ENCODE data around the gene SPCS2. TPM values are rescaled to one million over a fixed set of nuclear protein-coding genes. Genes with fewer than 3 reads are reported as not detected.

Gene SPCS2
- total and polyA plus RNA-seq, 2 experiments from 2014 or later = 51.1 to 370 TPM

- Histone ChIP-seq H3K4me2 (ENCODE audit: unreplicated experiment) (no peak overlapping the region), H3F3A (ENCODE audit: insufficient read depth) (peaks cover 5% of the 10 kb centered on the region; the same call in 1 of the 2 replicates), H2AFZ (no peak overlapping the region), H3K4me1 (ENCODE audit: insufficient read depth) (peaks cover 7% of the 10 kb centered on the region; the same call in 1 of the 2 replicates), H3K27me3 (replicated peaks; ENCODE audit: insufficient read depth) (no peaks in the 10 kb centered on the region), H3K9ac (no peak overlapping the region), H3K9me3 (ENCODE audit: low read depth) (no peaks in the 10 kb centered on the region), H3K9me2 (ENCODE audit: insufficient read depth) (no peaks in the 10 kb centered on the region), H3K79me2 (ENCODE audit: insufficient read depth) (no peaks in the 10 kb centered on the region; the same call in 1 of the 2 replicates), H3K4me3 (no peak overlapping the region), H4K20me1 (ENCODE audit: insufficient read depth) (no peaks in the 10 kb centered on the region), H3K36me3 (ENCODE audit: low read depth) (no peaks in the 10 kb centered on the region), H3K27ac (no peak overlapping the region)
- no peak for DNase-seq
- 96 to 98% methylated on average over 5 of the region's 5 CpGs for WGBS, 2 experiments (ENCODE audit: low coverage in 1 of 2, low lambda C conversion rate in 2 of 2, missing lambda C conversion rate in 2 of 2)
- in situ Hi-C loops (cut with MboI) = no loop called here
- TF ChIP-seq EZH2phosphoT487 (IDR thresholded peaks at IDR 0.05; ENCODE audit: insufficient read depth, low read depth) (no peak), EZH2 (IDR thresholded peaks at IDR 0.05; ENCODE audit: insufficient read depth, poor library complexity, severe bottlenecking) (no peak)
These were observed 43.8 kb downstream of the SPCS2 start for GRCh38 chr11:74992852-74993251.

GRCh38 chr11:75000975-75001354, 51.9 kb downstream of the SPCS2 start:
- H3K4me2 ChIP-seq (ENCODE audit: unreplicated experiment) = no peak overlapping the region
- no peaks in the 10 kb centered on the region for H3K9me2 ChIP-seq (ENCODE audit: insufficient read depth)
- 60% methylated on average over 3 of the region's 3 CpGs for WGBS, 2 experiments (ENCODE audit: low coverage in 1 of 2, low lambda C conversion rate in 2 of 2, missing lambda C conversion rate in 2 of 2)
- no peaks in the 10 kb centered on the region for H3K4me1 ChIP-seq (ENCODE audit: insufficient read depth)
- TF ChIP-seq EZH2phosphoT487 (IDR thresholded peaks at IDR 0.05; ENCODE audit: insufficient read depth, low read depth) (no peak), EZH2 (IDR thresholded peaks at IDR 0.05; ENCODE audit: insufficient read depth, poor library complexity, severe bottlenecking) (no peak)
- H3K9me3 ChIP-seq (ENCODE audit: low read depth) = no peaks in the 10 kb centered on the region
- no peaks in the 10 kb centered on the region for H3F3A ChIP-seq (ENCODE audit: insufficient read depth)
- in situ Hi-C loops (cut with MboI) = no loop called here
- H2AFZ ChIP-seq = no peak overlapping the region
- H3K27ac ChIP-seq = no peak overlapping the region
- no peaks in the 10 kb centered on the region for H4K20me1 ChIP-seq (ENCODE audit: insufficient read depth)
- no peaks in the 10 kb centered on the region for H3K36me3 ChIP-seq (ENCODE audit: low read depth)
- H3K79me2 ChIP-seq (ENCODE audit: insufficient read depth) = no peaks in the 10 kb centered on the region
- H3K4me3 ChIP-seq = no peak overlapping the region
- H3K9ac ChIP-seq = no peak overlapping the region
- no peak for DNase-seq
- H3K27me3 ChIP-seq (replicated peaks; ENCODE audit: insufficient read depth) = no peaks in the 10 kb centered on the region

- H4K20me1 ChIP-seq (ENCODE audit: insufficient read depth) = no peaks in the 10 kb centered on the region
- no peaks in the 10 kb centered on the region for H3K4me1 ChIP-seq (ENCODE audit: insufficient read depth)
- H3K79me2 ChIP-seq (ENCODE audit: insufficient read depth) = no peaks in the 10 kb centered on the region
- in situ Hi-C loops (cut with MboI) = no loop called here
- H3K27me3 ChIP-seq (replicated peaks; ENCODE audit: insufficient read depth) = no peaks in the 10 kb centered on the region
- TF ChIP-seq EZH2phosphoT487 (IDR thresholded peaks at IDR 0.05; ENCODE audit: insufficient read depth, low read depth) (no peak), EZH2 (IDR thresholded peaks at IDR 0.05; ENCODE audit: insufficient read depth, poor library complexity, severe bottlenecking) (no peak)
- peaks cover 3% of the 10 kb centered on the region; the same call in 1 of the 2 replicates for H3K36me3 ChIP-seq (ENCODE audit: low read depth)
- no peak overlapping the region for H3K4me3 ChIP-seq
- H3K9ac ChIP-seq = no peak overlapping the region
- WGBS, 2 experiments (ENCODE audit: low coverage in 1 of 2, low lambda C conversion rate in 2 of 2, missing lambda C conversion rate in 2 of 2) = 98 to 99% methylated on average over 3 of the region's 3 CpGs
- no peak overlapping the region for H3K27ac ChIP-seq
- no peaks in the 10 kb centered on the region for H3K9me3 ChIP-seq (ENCODE audit: low read depth)
- no peaks in the 10 kb centered on the region for H3F3A ChIP-seq (ENCODE audit: insufficient read depth)
- no peak for DNase-seq
- no peak overlapping the region for H2AFZ ChIP-seq
- H3K4me2 ChIP-seq (ENCODE audit: unreplicated experiment) = no peak overlapping the region
- H3K9me2 ChIP-seq (ENCODE audit: insufficient read depth) = no peaks in the 10 kb centered on the region
These were observed 52.6 kb downstream of the SPCS2 start for GRCh38 chr11:75001686-75002085.

GRCh38 chr11:75002516-75002915, 53.5 kb downstream of the SPCS2 start:
- peaks cover 4% of the 10 kb centered on the region; the same call in 1 of the 2 replicates for H3K36me3 ChIP-seq (ENCODE audit: low read depth)
- no peak overlapping the region for H2AFZ ChIP-seq
- H3K79me2 ChIP-seq (ENCODE audit: insufficient read depth) = no peaks in the 10 kb centered on the region
- no peaks in the 10 kb centered on the region for H3K4me1 ChIP-seq (ENCODE audit: insufficient read depth)
- WGBS, 2 experiments (ENCODE audit: low coverage in 1 of 2, low lambda C conversion rate in 2 of 2, missing lambda C conversion rate in 2 of 2) = 97 to 100% methylated on average over 1 of the region's 1 CpG
- H3F3A ChIP-seq (ENCODE audit: insufficient read depth) = no peaks in the 10 kb centered on the region
- H3K27ac ChIP-seq = no peak overlapping the region
- no peak overlapping the region for H3K4me2 ChIP-seq (ENCODE audit: unreplicated experiment)
- DNase-seq = no peak
- H3K27me3 ChIP-seq (replicated peaks; ENCODE audit: insufficient read depth) = no peaks in the 10 kb centered on the region
- TF ChIP-seq EZH2phosphoT487 (IDR thresholded peaks at IDR 0.05; ENCODE audit: insufficient read depth, low read depth) (no peak), EZH2 (IDR thresholded peaks at IDR 0.05; ENCODE audit: insufficient read depth, poor library complexity, severe bottlenecking) (no peak)
- no peak overlapping the region for H3K4me3 ChIP-seq
- no peak overlapping the region for H3K9ac ChIP-seq
- H4K20me1 ChIP-seq (ENCODE audit: insufficient read depth) = no peaks in the 10 kb centered on the region
- in situ Hi-C loops (cut with MboI) = no loop called here
- no peaks in the 10 kb centered on the region for H3K9me2 ChIP-seq (ENCODE audit: insufficient read depth)
- H3K9me3 ChIP-seq (ENCODE audit: low read depth) = no peaks in the 10 kb centered on the region

GRCh38 chr11:75004215-75004614, 55.1 kb downstream of the SPCS2 start:
- WGBS, 2 experiments (ENCODE audit: low coverage in 1 of 2, low lambda C conversion rate in 2 of 2, missing lambda C conversion rate in 2 of 2) = 39 to 52% methylated on average over 1 of the region's 1 CpG
- in situ Hi-C loops (cut with MboI) = no loop called here
- H3K36me3 ChIP-seq (ENCODE audit: low read depth) = peaks cover 4% of the 10 kb centered on the region; the same call in 1 of the 2 replicates
- H3K9ac ChIP-seq = no peak overlapping the region
- H4K20me1 ChIP-seq (ENCODE audit: insufficient read depth) = no peaks in the 10 kb centered on the region
- no peaks in the 10 kb centered on the region for H3K4me1 ChIP-seq (ENCODE audit: insufficient read depth)
- no peaks in the 10 kb centered on the region for H3K9me3 ChIP-seq (ENCODE audit: low read depth)
- H3K4me2 ChIP-seq (ENCODE audit: unreplicated experiment) = no peak overlapping the region
- DNase-seq = no peak
- H2AFZ ChIP-seq = no peak overlapping the region
- H3K9me2 ChIP-seq (ENCODE audit: insufficient read depth) = no peaks in the 10 kb centered on the region
- H3K27me3 ChIP-seq (replicated peaks; ENCODE audit: insufficient read depth) = no peaks in the 10 kb centered on the region
- no peak overlapping the region for H3K27ac ChIP-seq
- H3K79me2 ChIP-seq (ENCODE audit: insufficient read depth) = no peaks in the 10 kb centered on the region
- TF ChIP-seq EZH2phosphoT487 (IDR thresholded peaks at IDR 0.05; ENCODE audit: insufficient read depth, low read depth) = no peak
- no peak for TF ChIP-seq EZH2 (IDR thresholded peaks at IDR 0.05; ENCODE audit: insufficient read depth, poor library complexity, severe bottlenecking)
- no peak overlapping the region for H3K4me3 ChIP-seq
- H3F3A ChIP-seq (ENCODE audit: insufficient read depth) = no peaks in the 10 kb centered on the region
